Activated CD4-positive, alpha-beta T cell treated with anti-CD3 and anti-CD28 coated beads for 36 hours (primary cell): ENCODE data around the gene RASGEF1B. TPM values are rescaled to one million over a fixed set of nuclear protein-coding genes. Genes with fewer than 3 reads are reported as not detected.
A peak's percentile ranks its signal among the peaks of the same experiment; 100 is the strongest.

ENCODE experiments used
- ATAC-seq: fragments of 200-7000 bp; cut with Tn5 transposase; one replicate; pipeline ENCODE4 v1.10.0; 2021; ENCODE audit warnings: mild to moderate bottlenecking, moderate library complexity
- CTCF ChIA-PET: fragments of 350-600 bp; sonication (Branson Sonifier 250); formaldehyde crosslinking; loops from one replicate; lab custom pipeline; 2021; ENCODE audit warnings: antibody characterized with exemption; lab: Charles Lee
- POLR2A ChIA-PET: fragments of 350-600 bp; sonication (Branson Sonifier 250); formaldehyde crosslinking; loops from one replicate; lab custom pipeline; 2021; ENCODE audit warnings: antibody characterized with exemption, inconsistent platforms; lab: Charles Lee
- DNase-seq: peaks from one replicate; pipeline ENCODE4 v3.0.0-alpha.2; 2020
- H3K27ac Mint-ChIP-seq: one replicate; pipeline ENCODE4 v1.8.0; 2021; ENCODE audit warnings: mixed read lengths
- H3K27me3 Mint-ChIP-seq: one replicate; pipeline ENCODE4 v1.8.0; 2021; ENCODE audit warnings: mixed read lengths
- H3K36me3 Mint-ChIP-seq: one replicate; pipeline ENCODE4 v1.8.0; 2021; ENCODE audit warnings: low read depth, mixed read lengths
- H3K4me1 Mint-ChIP-seq: one replicate; pipeline ENCODE4 v1.8.0; 2021; ENCODE audit warnings: mixed read lengths
- H3K4me3 Mint-ChIP-seq: one replicate; pipeline ENCODE4 v1.8.0; 2021; ENCODE audit warnings: mild to moderate bottlenecking, moderate library complexity, mixed read lengths
- H3K9me3 Mint-ChIP-seq: one replicate; pipeline ENCODE4 v1.8.0; 2021; ENCODE audit warnings: low read depth, mixed read lengths
- intact Hi-C, 2 experiments: fragments of 100-400 bp; cut with DNase I in 1 of 2; cut with micrococcal nuclease in 1 of 2; formaldehyde crosslinking; loops; one replicate each; pipeline versions ENCODE4 v1.14.2 to v1.15.1; 2022 to 2024; cut with DNase I, micrococcal nuclease
- total RNA-seq, 2 experiments: library from RNA; stranded (reverse); gene quantifications; one replicate each; pipeline ENCODE4 v1.2.3, GENCODE V29; 2021

RASGEF1B gene
- total RNA-seq, 2 experiments from 2014 or later: 3.4 to 4.0 TPM

DNA sequence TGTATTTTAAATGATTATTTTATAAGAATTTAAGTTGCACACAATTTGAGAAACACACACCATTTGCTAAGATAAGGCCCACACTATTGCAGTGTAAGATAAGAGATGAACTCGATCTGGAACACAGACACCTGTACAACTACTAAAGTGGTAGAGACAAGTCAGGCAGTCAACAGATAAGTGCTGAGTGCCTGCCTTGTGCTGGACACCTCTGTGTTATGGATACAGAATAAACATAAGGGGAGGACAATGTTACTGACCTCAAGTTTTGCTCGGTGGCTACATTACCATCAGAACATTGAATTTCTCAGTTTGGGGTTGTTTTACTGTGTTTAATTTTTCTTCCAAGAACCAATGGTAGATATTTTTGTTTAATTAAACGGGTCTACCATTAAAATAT is 74.1 kb downstream of the RASGEF1B start:
- ATAC-seq (no peak), DNase-seq (no peak)
- Mint-ChIP-seq H3K9me3 (no peaks in the 10 kb centered on the region), H3K4me3 (no peak overlapping the region), H3K36me3 (no peaks in the 10 kb centered on the region), H3K4me1 (no peaks in the 10 kb centered on the region), H3K27me3 (no peaks in the 10 kb centered on the region), H3K27ac (no peak overlapping the region)
- POLR2A ChIA-PET: no interaction called here
- CTCF ChIA-PET: no interaction called here
- intact Hi-C loops: no loop called here

- Mint-ChIP-seq H3K27me3 (no peaks in the 10 kb centered on the region), H3K27ac (no peak overlapping the region), H3K4me1 (peaks cover 4% of the 10 kb centered on the region), H3K4me3 (no peak overlapping the region), H3K36me3 (no peaks in the 10 kb centered on the region), H3K9me3 (no peaks in the 10 kb centered on the region)
- CTCF ChIA-PET: interaction anchor here (1.0 to 2.0 kb wide), 2 partner anchors 10 to 11 kb away, joined by 4 to 6 read pairs; no protein-coding TSS in a partner anchor
- POLR2A ChIA-PET: no interaction called here
- ATAC-seq: no peak
- no peak for DNase-seq
- intact Hi-C loops: no loop called here
Measured at GRCh38 chr4:81395239-81395638, 76.5 kb downstream of the RASGEF1B start.

GRCh38 chr4:81392164-81392563 is 79.5 kb downstream of the RASGEF1B start:
- intact Hi-C loops: no loop called here

GRCh38 chr4:81389720-81390119 is 82.0 kb downstream of the RASGEF1B start:
- CTCF ChIA-PET: interaction anchor here (1.3 to 1.5 kb wide), 2 partner anchors 10 to 524 kb away, joined by 4 read pairs; no protein-coding TSS in a partner anchor

More at GRCh38 chr4:81392164-81392563, 79.5 kb downstream of the RASGEF1B start:
- DNase-seq (no peak), ATAC-seq (peak; percentile 47)
- Mint-ChIP-seq H3K27ac (no peak overlapping the region), H3K27me3 (no peaks in the 10 kb centered on the region), H3K36me3 (no peaks in the 10 kb centered on the region), H3K4me1 (peaks cover 4% of the 10 kb centered on the region), H3K4me3 (no peak overlapping the region), H3K9me3 (peaks cover 2% of the 10 kb centered on the region)
- ChIA-PET CTCF (no interaction called here), POLR2A (no interaction called here)

GRCh38 chr4:81380437-81380836 is 91.3 kb downstream of the RASGEF1B start:
- CTCF ChIA-PET: interaction anchor here (1.3 to 1.9 kb wide), 2 partner anchors 9 to 29 kb away, joined by 4 to 6 read pairs; no protein-coding TSS in a partner anchor
- no peak for DNase-seq

More at GRCh38 chr4:81389720-81390119, 82.0 kb downstream of the RASGEF1B start:
- POLR2A ChIA-PET: no interaction called here
- no peak overlapping the region for H3K27ac Mint-ChIP-seq
- peaks cover 6% of the 10 kb centered on the region for H3K27me3 Mint-ChIP-seq
- H3K36me3 Mint-ChIP-seq: no peaks in the 10 kb centered on the region
- ATAC-seq (no peak), DNase-seq (no peak)
- H3K9me3 Mint-ChIP-seq: peaks cover 2% of the 10 kb centered on the region
- intact Hi-C loops: no loop called here
- no peak overlapping the region for H3K4me3 Mint-ChIP-seq
- peaks cover 4% of the 10 kb centered on the region for H3K4me1 Mint-ChIP-seq

GRCh38 chr4:81378386-81378785 is 93.3 kb downstream of the RASGEF1B start:
- no peak overlapping the region for H3K4me3 Mint-ChIP-seq
- CTCF ChIA-PET: interaction anchor here (1.9 kb wide), 1 partner anchor 11 kb away, joined by 4 read pairs; no protein-coding TSS in a partner anchor
- no peaks in the 10 kb centered on the region for H3K36me3 Mint-ChIP-seq

More at GRCh38 chr4:81380437-81380836, 91.3 kb downstream of the RASGEF1B start:
- no peak for ATAC-seq
- intact Hi-C loops: no loop called here
- Mint-ChIP-seq H3K36me3 (no peaks in the 10 kb centered on the region), H3K4me3 (no peak overlapping the region), H3K27me3 (peaks cover 15% of the 10 kb centered on the region), H3K4me1 (no peaks in the 10 kb centered on the region), H3K9me3 (no peaks in the 10 kb centered on the region), H3K27ac (no peak overlapping the region)
- POLR2A ChIA-PET: no interaction called here

GRCh38 chr4:81377191-81377590 is 94.5 kb downstream of the RASGEF1B start:
- Mint-ChIP-seq H3K4me3 (no peak overlapping the region), H3K9me3 (no peaks in the 10 kb centered on the region), H3K27ac (no peak overlapping the region), H3K36me3 (no peaks in the 10 kb centered on the region), H3K4me1 (no peaks in the 10 kb centered on the region), H3K27me3 (peaks cover 20% of the 10 kb centered on the region)
- intact Hi-C loops: no loop called here
- POLR2A ChIA-PET: no interaction called here
- DNase-seq (no peak), ATAC-seq (no peak)
- CTCF ChIA-PET: no interaction called here

More at GRCh38 chr4:81378386-81378785, 93.3 kb downstream of the RASGEF1B start:
- peaks cover 14% of the 10 kb centered on the region for H3K27me3 Mint-ChIP-seq
- POLR2A ChIA-PET: no interaction called here
- intact Hi-C loops: no loop called here
- ATAC-seq (no peak), DNase-seq (no peak)
- no peaks in the 10 kb centered on the region for H3K4me1 Mint-ChIP-seq
- H3K27ac Mint-ChIP-seq: no peak overlapping the region
- H3K9me3 Mint-ChIP-seq: no peaks in the 10 kb centered on the region

DNA sequence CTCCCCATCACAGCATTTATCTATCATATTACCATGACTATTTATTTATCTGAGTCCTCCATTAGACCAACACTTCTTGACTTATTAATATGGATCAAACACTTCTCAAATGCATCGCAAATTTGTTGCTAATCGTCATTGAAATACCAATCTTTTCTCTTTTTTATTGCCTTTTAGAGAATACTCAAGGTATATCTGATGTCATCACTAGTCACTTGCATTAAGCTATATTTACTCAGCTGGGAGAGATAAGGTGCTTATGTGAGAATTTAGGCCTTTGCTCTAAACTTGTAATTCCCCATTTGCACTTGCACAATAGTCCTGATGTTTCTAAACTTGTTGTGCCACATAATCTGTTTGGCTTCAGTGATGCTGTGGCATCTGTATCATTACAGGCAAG is 95.0 kb downstream of the RASGEF1B start:
- H3K9me3 Mint-ChIP-seq: no peaks in the 10 kb centered on the region
- no peaks in the 10 kb centered on the region for H3K36me3 Mint-ChIP-seq
- DNase-seq (no peak), ATAC-seq (no peak)
- ChIA-PET CTCF (no interaction called here), POLR2A (no interaction called here)
- H3K27me3 Mint-ChIP-seq: peaks cover 20% of the 10 kb centered on the region
- no peak overlapping the region for H3K27ac Mint-ChIP-seq
- no peak overlapping the region for H3K4me3 Mint-ChIP-seq
- no peaks in the 10 kb centered on the region for H3K4me1 Mint-ChIP-seq
- intact Hi-C loops: no loop called here
